ENCODE results near the gene GKAP1. TPM values are rescaled to one million over a fixed set of nuclear protein-coding genes. Genes with fewer than 3 reads are reported as not detected.

GKAP1 gene
- total and polyA plus RNA-seq, 3 donors from 2014 or later = 83.7 to 158 (median 132) TPM

- no peak for DNase-seq
- H3K4me3 ChIP-seq = no peak overlapping the region
- TF ChIP-seq POLR2A (IDR thresholded peaks at IDR 0.05) (no peak), CTCF (IDR thresholded peaks at IDR 0.05) (no peak)
- H3K36me3 ChIP-seq (ENCODE audit: low read depth, missing control alignments) = no peaks in the 10 kb centered on the region
- intact Hi-C loops (cut with DNase I; ENCODE audit: low total_unique reads) = no loop called here
- no peak overlapping the region for H3K27ac ChIP-seq
- WGBS, 2 donors = 93 to 94% methylated on average over 6 of the region's 6 CpGs
- no peaks in the 10 kb centered on the region for H3K27me3 ChIP-seq
- H3K4me1 ChIP-seq = no peaks in the 10 kb centered on the region
- no peaks in the 10 kb centered on the region for H3K9me3 ChIP-seq
Measured at GRCh38 chr9:83772860-83773259, 44.7 kb downstream of the GKAP1 start.

- intact Hi-C loops (cut with DNase I; ENCODE audit: low total_unique reads) = no loop called here
- H3K4me3 ChIP-seq = no peak overlapping the region
- TF ChIP-seq POLR2A (IDR thresholded peaks at IDR 0.05) = no peak
- no peak for TF ChIP-seq CTCF (IDR thresholded peaks at IDR 0.05)
- H3K36me3 ChIP-seq (ENCODE audit: low read depth, missing control alignments) = no peaks in the 10 kb centered on the region
- H3K4me1 ChIP-seq = no peaks in the 10 kb centered on the region
- WGBS, 2 donors = 94 to 98% methylated on average over 5 of the region's 5 CpGs
- H3K27me3 ChIP-seq = no peaks in the 10 kb centered on the region
- no peak for DNase-seq
- no peak overlapping the region for H3K27ac ChIP-seq
- H3K9me3 ChIP-seq = no peaks in the 10 kb centered on the region
Measured at GRCh38 chr9:83765376-83765775, 52.2 kb downstream of the GKAP1 start.

- Histone ChIP-seq H3K4me1 (no peaks in the 10 kb centered on the region), H3K4me3 (no peak overlapping the region), H3K9me3 (no peaks in the 10 kb centered on the region), H3K36me3 (ENCODE audit: low read depth, missing control alignments) (no peaks in the 10 kb centered on the region), H3K27ac (no peak overlapping the region), H3K27me3 (no peaks in the 10 kb centered on the region)
- intact Hi-C loops (cut with DNase I; ENCODE audit: low total_unique reads) = no loop called here
- DNase-seq = no peak
- no peak for TF ChIP-seq POLR2A (IDR thresholded peaks at IDR 0.05)
- TF ChIP-seq CTCF (IDR thresholded peaks at IDR 0.05) = no peak
Measured at GRCh38 chr9:83754383-83754977, 63.1 kb downstream of the GKAP1 start.

DNA sequence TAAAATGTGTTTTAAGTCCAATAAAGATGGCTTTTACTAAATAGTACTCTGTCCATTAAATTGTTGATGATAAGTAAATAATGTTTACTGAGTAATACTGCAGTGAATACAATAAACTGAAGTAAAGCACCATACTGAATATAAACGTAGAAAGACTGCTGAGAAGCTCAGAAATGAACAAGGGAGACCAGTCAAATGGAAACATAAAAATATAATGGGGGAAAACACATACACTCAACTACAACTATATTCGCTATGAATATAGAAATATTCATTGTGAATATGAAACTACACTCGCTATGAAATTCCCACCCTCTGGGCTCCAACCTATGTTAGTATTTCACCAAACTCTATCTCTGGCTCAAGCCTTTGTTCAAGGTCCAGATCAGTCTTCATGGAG, 67.9 kb downstream of the GKAP1 start:
- DNase-seq = no peak
- no peaks in the 10 kb centered on the region for H3K27me3 ChIP-seq
- H3K27ac ChIP-seq = no peak overlapping the region
- H3K4me3 ChIP-seq = no peak overlapping the region
- H3K36me3 ChIP-seq (ENCODE audit: low read depth, missing control alignments) = no peaks in the 10 kb centered on the region
- 89 to 97% methylated on average over 3 of the region's 3 CpGs for WGBS, 2 donors
- intact Hi-C loops (cut with DNase I; ENCODE audit: low total_unique reads) = no loop called here
- no peak for TF ChIP-seq POLR2A (IDR thresholded peaks at IDR 0.05)
- no peak for TF ChIP-seq CTCF (IDR thresholded peaks at IDR 0.05)
- H3K9me3 ChIP-seq = no peaks in the 10 kb centered on the region
- H3K4me1 ChIP-seq = no peaks in the 10 kb centered on the region

- WGBS, 2 donors = 98 to 100% methylated on average over 1 of the region's 1 CpG
- TF ChIP-seq POLR2A (IDR thresholded peaks at IDR 0.05) = no peak
- TF ChIP-seq CTCF (IDR thresholded peaks at IDR 0.05) = no peak
- no peaks in the 10 kb centered on the region for H3K36me3 ChIP-seq (ENCODE audit: low read depth, missing control alignments)
Measured at GRCh38 chr9:83744206-83744605, 73.4 kb downstream of the GKAP1 start.

More at GRCh38 chr9:83744206-83744605, 73.4 kb downstream of the GKAP1 start:
- H3K4me3 ChIP-seq = no peak overlapping the region
- H3K4me1 ChIP-seq = no peaks in the 10 kb centered on the region
- intact Hi-C loops (cut with DNase I; ENCODE audit: low total_unique reads) = no loop called here
- no peak for DNase-seq
- H3K27me3 ChIP-seq = no peaks in the 10 kb centered on the region
- H3K9me3 ChIP-seq = no peaks in the 10 kb centered on the region
- H3K27ac ChIP-seq = no peak overlapping the region
